NB4 (cell line): ENCODE measurements around the gene IGSF9B.

ENCODE experiments used
- DNase-seq: peaks from one replicate; pipeline ENCODE4 v3.0.0; 2010; ENCODE audit warnings: low read depth
- H3K4me3 ChIP-seq: one replicate; pipeline ENCODE4 v1.5.1; 2011; ENCODE audit warnings: mild to moderate bottlenecking, low read depth, low read length, moderate library complexity
- MAX ChIP-seq: IDR thresholded peaks from 2 replicates; pipeline ENCODE4 v1.6.1; 2011; ENCODE audit warnings: low read depth, low read length
- MYC ChIP-seq: IDR thresholded peaks from 2 replicates; pipeline ENCODE4 v1.6.1; 2011; ENCODE audit warnings: low read depth, low read length
- POLR2A ChIP-seq: IDR thresholded peaks from 2 replicates; pipeline ENCODE4 v1.6.1; 2011; ENCODE audit warnings: mild to moderate bottlenecking; ENCODE audit not compliant: insufficient read length; ENCODE audit errors: extremely low read depth
- TF ChIP-seq, protein P1 (sequence below): IDR thresholded peaks from one replicate; pipeline ENCODE4 v1.5.1; 2012; ENCODE audit warnings: low read depth, low read length

The IGSF9B gene

DNA sequence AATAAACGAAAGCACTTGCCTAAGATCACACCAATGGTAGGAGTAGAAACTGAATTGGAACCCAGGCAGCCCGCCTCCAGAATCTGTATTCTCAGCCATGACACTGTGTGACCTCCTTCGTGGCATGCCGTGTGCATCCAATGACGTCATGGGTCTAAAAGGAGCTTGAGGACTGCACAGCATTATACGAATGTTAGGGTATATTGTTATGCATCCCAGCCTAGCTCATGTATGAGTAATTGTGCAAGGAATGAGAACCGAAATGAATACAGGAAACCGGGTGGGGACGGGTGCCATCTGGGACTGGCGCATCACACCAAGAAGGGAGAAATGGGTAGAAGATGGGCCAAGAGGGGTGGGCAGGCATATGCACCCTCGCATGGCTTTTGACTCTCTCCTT is 12.3 kb upstream of the IGSF9B start:
- H3K4me3 ChIP-seq, result no peak overlapping the region
- no peak for DNase-seq
- no peak for TF ChIP-seq POLR2A
- TF ChIP-seq MAX, result no peak
- TF ChIP-seq, protein P1, sequence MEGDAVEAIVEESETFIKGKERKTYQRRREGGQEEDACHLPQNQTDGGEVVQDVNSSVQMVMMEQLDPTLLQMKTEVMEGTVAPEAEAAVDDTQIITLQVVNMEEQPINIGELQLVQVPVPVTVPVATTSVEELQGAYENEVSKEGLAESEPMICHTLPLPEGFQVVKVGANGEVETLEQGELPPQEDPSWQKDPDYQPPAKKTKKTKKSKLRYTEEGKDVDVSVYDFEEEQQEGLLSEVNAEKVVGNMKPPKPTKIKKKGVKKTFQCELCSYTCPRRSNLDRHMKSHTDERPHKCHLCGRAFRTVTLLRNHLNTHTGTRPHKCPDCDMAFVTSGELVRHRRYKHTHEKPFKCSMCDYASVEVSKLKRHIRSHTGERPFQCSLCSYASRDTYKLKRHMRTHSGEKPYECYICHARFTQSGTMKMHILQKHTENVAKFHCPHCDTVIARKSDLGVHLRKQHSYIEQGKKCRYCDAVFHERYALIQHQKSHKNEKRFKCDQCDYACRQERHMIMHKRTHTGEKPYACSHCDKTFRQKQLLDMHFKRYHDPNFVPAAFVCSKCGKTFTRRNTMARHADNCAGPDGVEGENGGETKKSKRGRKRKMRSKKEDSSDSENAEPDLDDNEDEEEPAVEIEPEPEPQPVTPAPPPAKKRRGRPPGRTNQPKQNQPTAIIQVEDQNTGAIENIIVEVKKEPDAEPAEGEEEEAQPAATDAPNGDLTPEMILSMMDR, result no peak
- TF ChIP-seq MYC, result no peak

- TF ChIP-seq MAX, result no peak
- TF ChIP-seq MYC, result no peak
- TF ChIP-seq, protein P1, result no peak
- no peak for TF ChIP-seq POLR2A
Observed at GRCh38 chr11:133968300-133968699, 11.5 kb upstream of the IGSF9B start.

DNA sequence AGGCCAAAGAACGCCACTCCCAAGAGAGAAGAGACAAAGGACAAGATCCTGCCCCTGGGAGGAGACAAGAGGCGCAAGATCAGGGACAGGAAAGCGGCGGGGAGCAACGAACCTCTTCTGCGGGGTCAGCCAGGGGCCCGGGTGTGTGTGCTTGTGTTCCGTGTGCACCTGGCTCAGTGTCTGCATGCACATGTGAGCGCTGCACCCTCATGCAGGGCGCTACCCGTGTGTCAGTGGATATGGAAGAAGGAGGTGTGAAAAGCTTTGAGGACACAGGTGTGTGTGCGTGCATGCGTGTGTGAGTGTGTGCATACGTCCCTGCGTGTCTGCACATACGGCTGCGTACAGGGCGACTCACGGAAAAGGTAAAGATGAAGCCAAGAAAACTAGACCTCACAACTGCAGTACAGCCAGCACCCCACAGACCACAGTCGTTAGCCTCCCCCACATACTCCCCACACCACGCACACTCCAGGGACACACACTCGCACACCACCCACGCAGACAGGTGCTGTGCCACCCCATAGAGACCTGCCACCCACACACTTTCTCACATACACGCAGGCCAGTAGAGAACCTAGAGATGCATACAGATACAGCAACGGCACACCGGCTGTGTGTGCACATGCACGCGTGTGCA is 11.0 kb upstream of the IGSF9B start:
- H3K4me3 ChIP-seq, result no peak overlapping the region
- TF ChIP-seq MYC (no peak), POLR2A (no peak), MAX (no peak)
- TF ChIP-seq, protein P1, result no peak

More at GRCh38 chr11:133968300-133968699, 11.5 kb upstream of the IGSF9B start:
- DNase-seq, result no peak
- no peak overlapping the region for H3K4me3 ChIP-seq

DNA sequence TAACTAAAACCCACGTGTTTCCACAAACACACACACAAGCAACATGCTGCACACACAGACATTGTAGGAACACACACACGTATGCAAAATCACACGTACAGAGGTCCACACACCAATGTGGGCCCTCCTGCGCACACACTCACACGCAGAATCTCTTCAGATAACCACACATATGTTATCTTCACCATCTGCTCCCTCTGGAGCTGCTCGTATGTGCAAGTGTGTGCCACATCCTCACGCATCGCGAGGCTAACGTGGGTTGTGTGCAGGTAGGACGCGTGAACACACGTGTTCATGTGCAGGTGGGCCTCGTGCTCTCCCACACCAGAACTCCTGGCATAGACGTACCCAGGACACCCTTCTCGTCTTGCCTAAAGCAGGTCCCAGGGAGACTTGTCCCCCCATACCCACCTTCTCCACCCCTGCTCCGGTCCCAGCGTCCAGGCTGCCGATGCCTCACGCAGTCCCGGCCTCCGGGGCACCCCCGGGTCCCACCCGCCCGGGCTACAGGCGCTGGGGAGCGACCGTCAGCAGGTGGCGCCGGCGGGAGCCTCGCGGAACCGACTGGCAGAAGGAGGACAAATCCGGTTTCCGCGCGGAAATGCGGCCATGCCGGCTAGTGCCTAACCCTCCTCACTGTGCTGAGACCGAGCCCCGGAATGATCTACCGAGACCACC is 10.3 kb upstream of the IGSF9B start:
- TF ChIP-seq MYC, result no peak
- peak; percentile 29; the same call in 1 of the 2 replicates for TF ChIP-seq MAX
- TF ChIP-seq, protein P1, result peak; percentile 35
- no peak overlapping the region for H3K4me3 ChIP-seq
- DNase-seq, result peak; percentile 39

More for the DNA sequence above, 11.0 kb upstream of the IGSF9B start:
- no peak for DNase-seq

DNA sequence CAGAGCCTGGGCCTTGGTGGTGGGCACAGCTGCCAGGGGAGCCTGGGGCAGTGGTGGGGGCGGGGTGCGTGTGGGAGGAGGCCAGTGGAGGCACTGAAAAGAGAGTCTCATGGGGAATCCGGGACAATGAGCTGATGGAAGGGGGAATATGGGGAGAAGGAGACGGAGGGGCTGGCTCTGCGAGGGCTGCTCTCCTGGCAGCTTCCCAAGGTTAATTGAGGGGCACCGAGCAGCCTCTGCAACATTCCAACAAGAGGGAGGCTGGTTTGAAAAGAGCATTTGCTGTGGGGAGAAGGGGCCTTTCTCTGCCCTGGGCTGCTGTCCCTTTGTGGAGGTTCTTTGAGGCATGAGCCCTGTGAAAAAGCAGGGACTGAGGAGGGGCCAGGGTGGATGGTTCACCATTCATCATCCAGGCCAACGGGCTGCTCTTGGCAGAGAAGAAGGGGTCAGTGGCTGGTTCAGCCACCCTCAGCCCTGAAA is 9.4 kb upstream of the IGSF9B start:
- DNase-seq, result no peak
- H3K4me3 ChIP-seq, result no peak overlapping the region
- TF ChIP-seq, protein P1, result no peak
- TF ChIP-seq POLR2A, result no peak
- no peak for TF ChIP-seq MAX
- no peak for TF ChIP-seq MYC
